Keratinocyte (primary cell): Measurements from ENCODE around the gene CDC14B.

Experiments
- EZH2 ChIP-seq: IDR thresholded peaks from one replicate; pipeline ENCODE4 v1.6.1; 2012; ENCODE audit warnings: inconsistent platforms, mild to moderate bottlenecking, low read length, moderate library complexity
- TF ChIP-seq, protein P1 (sequence below), 3 experiments: IDR thresholded peaks in 1 of 3; conservative IDR thresholded peaks in 1 of 3; optimal IDR thresholded peaks in 1 of 3; 2 replicates in 2 of 3; 3 replicates in 1 of 3; pipeline versions ENCODE3 to v1.5.1; 2011; ENCODE audit warnings: low read length in 3 of 3, mild to moderate bottlenecking in 3 of 3, moderate library complexity in 2 of 3, control low read depth in 1 of 3, inconsistent platforms in 1 of 3; ENCODE audit not compliant: insufficient read depth in 2 of 3; ENCODE audit errors: extremely low read depth in 1 of 3

GRCh38 chr9:96668868-96669534, 49.4 kb upstream of the CDC14B start:
- TF ChIP-seq, protein P1, sequence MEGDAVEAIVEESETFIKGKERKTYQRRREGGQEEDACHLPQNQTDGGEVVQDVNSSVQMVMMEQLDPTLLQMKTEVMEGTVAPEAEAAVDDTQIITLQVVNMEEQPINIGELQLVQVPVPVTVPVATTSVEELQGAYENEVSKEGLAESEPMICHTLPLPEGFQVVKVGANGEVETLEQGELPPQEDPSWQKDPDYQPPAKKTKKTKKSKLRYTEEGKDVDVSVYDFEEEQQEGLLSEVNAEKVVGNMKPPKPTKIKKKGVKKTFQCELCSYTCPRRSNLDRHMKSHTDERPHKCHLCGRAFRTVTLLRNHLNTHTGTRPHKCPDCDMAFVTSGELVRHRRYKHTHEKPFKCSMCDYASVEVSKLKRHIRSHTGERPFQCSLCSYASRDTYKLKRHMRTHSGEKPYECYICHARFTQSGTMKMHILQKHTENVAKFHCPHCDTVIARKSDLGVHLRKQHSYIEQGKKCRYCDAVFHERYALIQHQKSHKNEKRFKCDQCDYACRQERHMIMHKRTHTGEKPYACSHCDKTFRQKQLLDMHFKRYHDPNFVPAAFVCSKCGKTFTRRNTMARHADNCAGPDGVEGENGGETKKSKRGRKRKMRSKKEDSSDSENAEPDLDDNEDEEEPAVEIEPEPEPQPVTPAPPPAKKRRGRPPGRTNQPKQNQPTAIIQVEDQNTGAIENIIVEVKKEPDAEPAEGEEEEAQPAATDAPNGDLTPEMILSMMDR (optimal IDR thresholded peaks at IDR 0.05 in 1 of 3, IDR thresholded peaks at IDR 0.05 in 1 of 3, conservative IDR thresholded peaks at IDR 0.05 in 1 of 3; ENCODE audit: extremely low read depth in 1 of 3, insufficient read depth in 2 of 3, low read length in 3 of 3) = no peak
- no peak for TF ChIP-seq EZH2
